ENCODE measurements around the gene CTXN3. TPM values are rescaled to one million over a fixed set of nuclear protein-coding genes. Genes with fewer than 3 reads are reported as not detected.

CTXN3 gene
- total RNA-seq: not detected

DNA sequence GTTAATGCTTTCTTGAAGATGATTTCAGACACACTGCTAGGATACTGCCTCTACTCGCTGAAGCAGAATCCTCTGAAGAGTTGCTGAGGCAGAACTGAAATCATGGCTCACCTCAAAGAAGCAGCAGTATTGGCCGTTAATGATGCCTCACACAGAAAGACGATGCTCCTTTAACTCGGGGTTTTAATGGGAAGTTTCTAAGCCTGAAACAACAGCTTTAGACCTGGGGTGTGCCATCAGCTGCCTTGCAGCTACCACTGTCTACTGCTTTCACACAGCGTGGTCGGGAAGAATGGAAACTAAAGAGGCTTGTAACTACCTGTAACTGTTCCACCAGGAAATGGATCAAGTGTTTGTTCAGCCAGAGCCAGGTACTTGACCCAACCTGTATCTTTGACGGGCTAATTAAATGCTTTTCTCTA is at the start of gene CTXN3:
Gene CTXN3 (plus strand): TSS at position 65 of the 422 bp plus-strand sequence. CDS start 8,440 bp downstream, outside the sequence.
- intact Hi-C loops (cut with DNase I): no loop called here
- Histone ChIP-seq H3K27me3 (no peaks in the 10 kb centered on the region), H3K27ac (no peak within 1 kb of the TSS), H3K4me1 (peaks cover 3% of the 10 kb centered on the region), H3K9ac (ENCODE audit: low read depth in 2 of 2, low read length in 2 of 2) (no peak within 1 kb of the TSS), H3K36me3 (no peaks in the 10 kb centered on the region), H3K9me3 (no peaks in the 10 kb centered on the region), H3K4me3 (no peak within 1 kb of the TSS)
- TF ChIP-seq CTCF (IDR thresholded peaks at IDR 0.05): no peak
- no peak for DNase-seq

- no peaks in the 10 kb centered on the region for H3K27me3 ChIP-seq
- no peak for DNase-seq
- intact Hi-C loops (cut with DNase I): no loop called here
- H3K27ac ChIP-seq: no peak overlapping the region
- H3K36me3 ChIP-seq: no peaks in the 10 kb centered on the region
- H3K4me3 ChIP-seq: no peak overlapping the region
- no peak for TF ChIP-seq CTCF (IDR thresholded peaks at IDR 0.05)
- H3K9me3 ChIP-seq: no peaks in the 10 kb centered on the region
- no peaks in the 10 kb centered on the region for H3K4me1 ChIP-seq
- H3K9ac ChIP-seq (ENCODE audit: low read depth in 2 of 2, low read length in 2 of 2): no peak overlapping the region
Observed at GRCh38 chr5:127599320-127599719, 49.6 kb upstream of the CTXN3 start.

GRCh38 chr5:127599847-127600246 is 49.0 kb upstream of the CTXN3 start:
- Histone ChIP-seq H3K27me3 (no peaks in the 10 kb centered on the region), H3K4me3 (no peak overlapping the region), H3K36me3 (no peaks in the 10 kb centered on the region), H3K27ac (no peak overlapping the region), H3K9ac (ENCODE audit: low read depth in 2 of 2, low read length in 2 of 2) (no peak overlapping the region), H3K9me3 (no peaks in the 10 kb centered on the region), H3K4me1 (no peaks in the 10 kb centered on the region)
- no peak for TF ChIP-seq CTCF (IDR thresholded peaks at IDR 0.05)
- intact Hi-C loops (cut with DNase I): no loop called here
- no peak for DNase-seq

DNA sequence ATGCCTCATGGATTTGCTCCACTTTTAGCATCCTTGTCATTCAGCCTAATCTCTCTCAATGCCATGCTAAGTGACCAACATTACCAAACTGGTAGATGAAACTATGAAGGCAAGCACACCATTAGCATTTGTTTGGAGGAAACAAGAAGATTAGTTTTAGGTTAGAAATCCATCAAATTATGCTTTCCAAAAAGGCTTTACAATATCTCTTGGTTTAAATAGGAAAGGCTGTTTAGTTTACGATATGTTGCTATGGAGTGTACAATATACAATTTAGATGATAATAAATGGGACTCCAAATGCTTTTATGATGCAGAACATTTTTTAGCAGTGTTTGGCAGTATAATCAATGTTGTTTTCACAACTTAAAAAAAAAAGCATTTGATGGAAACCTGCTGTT is 47.8 kb upstream of the CTXN3 start:
- Histone ChIP-seq H3K9ac (ENCODE audit: low read depth in 2 of 2, low read length in 2 of 2) (no peak overlapping the region), H3K27ac (no peak overlapping the region), H3K27me3 (no peaks in the 10 kb centered on the region), H3K36me3 (no peaks in the 10 kb centered on the region), H3K4me1 (no peaks in the 10 kb centered on the region), H3K4me3 (no peak overlapping the region), H3K9me3 (no peaks in the 10 kb centered on the region)
- intact Hi-C loops (cut with DNase I): no loop called here
- DNase-seq: no peak
- TF ChIP-seq CTCF (IDR thresholded peaks at IDR 0.05): no peak

DNA sequence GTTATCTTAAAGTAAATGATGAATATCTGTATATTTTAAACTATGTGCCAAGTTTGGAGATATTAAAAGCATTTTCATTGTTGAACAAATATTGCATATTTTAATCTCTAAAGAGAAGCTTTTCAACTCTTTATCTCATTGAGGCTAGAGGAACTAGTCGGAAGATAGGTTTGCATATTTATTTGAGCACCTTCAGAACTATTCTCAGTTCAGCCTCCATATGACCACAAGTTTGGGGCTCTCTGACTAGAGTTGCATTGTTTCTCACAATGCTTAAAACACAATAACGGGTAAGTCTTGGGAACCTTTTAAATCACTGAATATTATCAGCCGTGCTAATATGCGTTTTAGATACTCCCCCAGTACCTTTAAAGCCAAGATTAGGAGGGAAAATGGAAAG is 47.3 kb upstream of the CTXN3 start:
- Histone ChIP-seq H3K9me3 (no peaks in the 10 kb centered on the region), H3K27me3 (no peaks in the 10 kb centered on the region), H3K9ac (ENCODE audit: low read depth in 2 of 2, low read length in 2 of 2) (no peak overlapping the region), H3K36me3 (no peaks in the 10 kb centered on the region), H3K4me3 (no peak overlapping the region), H3K4me1 (no peaks in the 10 kb centered on the region), H3K27ac (no peak overlapping the region)
- intact Hi-C loops (cut with DNase I): no loop called here
- DNase-seq: no peak
- TF ChIP-seq CTCF (IDR thresholded peaks at IDR 0.05): no peak

DNA sequence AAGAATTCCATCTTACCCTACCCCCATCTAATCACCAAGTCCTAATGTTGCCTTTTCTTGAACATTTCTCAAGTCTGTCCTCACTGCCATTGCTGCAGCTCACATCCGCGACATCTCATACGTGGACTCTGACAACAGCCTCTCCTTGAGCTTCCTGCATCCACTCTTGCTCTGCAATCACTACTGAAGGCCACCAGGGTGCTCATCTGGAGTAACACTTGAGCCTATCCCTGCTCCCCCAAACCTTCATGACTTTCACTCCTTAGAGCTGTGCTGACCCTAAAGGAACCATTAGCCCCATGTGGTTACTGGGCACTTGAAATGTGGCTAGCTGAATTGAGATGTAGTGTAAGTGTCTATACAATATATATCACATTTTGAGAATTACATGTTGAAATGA is 46.4 kb upstream of the CTXN3 start:
- no peaks in the 10 kb centered on the region for H3K27me3 ChIP-seq
- no peak for TF ChIP-seq CTCF (IDR thresholded peaks at IDR 0.05)
- H3K9ac ChIP-seq (ENCODE audit: low read depth in 2 of 2, low read length in 2 of 2): no peak overlapping the region
- intact Hi-C loops (cut with DNase I): no loop called here
- no peak overlapping the region for H3K4me3 ChIP-seq
- DNase-seq: no peak
- H3K4me1 ChIP-seq: no peaks in the 10 kb centered on the region
- no peaks in the 10 kb centered on the region for H3K36me3 ChIP-seq
- H3K9me3 ChIP-seq: no peaks in the 10 kb centered on the region
- H3K27ac ChIP-seq: no peak overlapping the region

Data from colonic mucosa (tissue), 4 donors.